ENCODE results near the gene FYN.
A peak's percentile ranks its signal among the peaks of the same experiment; 100 is the strongest.

The FYN gene

DNA sequence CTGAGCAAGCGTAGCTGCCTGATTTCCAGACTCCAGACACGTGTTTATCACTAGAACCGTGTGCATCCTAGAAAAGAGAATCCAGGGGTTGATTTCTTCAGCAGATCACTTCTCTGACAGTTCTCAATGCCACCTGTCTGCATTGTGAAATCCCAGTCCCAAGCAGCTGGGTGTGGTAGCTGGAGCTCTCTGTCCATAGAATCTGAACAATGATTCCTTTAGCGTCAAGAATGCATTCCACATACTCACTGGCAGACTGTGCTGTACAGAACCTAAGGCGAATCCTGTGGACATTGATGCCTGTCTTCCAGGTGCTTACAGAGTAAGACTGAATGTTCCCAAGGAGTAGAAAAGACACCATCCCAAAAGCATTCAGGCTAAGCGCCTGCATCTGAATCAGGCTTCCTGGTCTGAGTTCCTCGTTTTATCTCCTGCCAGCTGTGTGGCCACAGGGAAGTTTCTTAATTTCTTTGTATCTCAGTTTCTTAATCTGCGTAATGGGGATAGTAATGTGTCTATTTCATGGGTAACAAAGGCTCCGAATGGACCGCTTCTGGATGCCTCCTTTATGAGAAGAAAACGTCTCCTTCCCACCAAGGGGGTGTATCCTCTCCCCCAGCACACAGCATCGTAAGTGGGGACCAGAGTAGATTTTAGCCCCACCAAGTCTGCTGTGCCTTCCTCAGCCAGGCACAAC lies 257.2 kb downstream of the FYN start:
- ChIA-PET CTCF (interaction anchor here (0.9 kb wide), 1 partner anchor 357 kb away, joined by 3 read pairs; no protein-coding TSS in a partner anchor), POLR2A (interaction anchor here (1.5 to 1.6 kb wide), 2 partner anchors 11 to 133 kb away, joined by 4 to 5 read pairs; partner anchors contain the start of genes REV3L and TRAF3IP2)
- no peak overlapping the region for H3K27ac ChIP-seq (ENCODE audit: extremely low read depth, low read depth, low read length)
- TF ChIP-seq, protein P1, sequence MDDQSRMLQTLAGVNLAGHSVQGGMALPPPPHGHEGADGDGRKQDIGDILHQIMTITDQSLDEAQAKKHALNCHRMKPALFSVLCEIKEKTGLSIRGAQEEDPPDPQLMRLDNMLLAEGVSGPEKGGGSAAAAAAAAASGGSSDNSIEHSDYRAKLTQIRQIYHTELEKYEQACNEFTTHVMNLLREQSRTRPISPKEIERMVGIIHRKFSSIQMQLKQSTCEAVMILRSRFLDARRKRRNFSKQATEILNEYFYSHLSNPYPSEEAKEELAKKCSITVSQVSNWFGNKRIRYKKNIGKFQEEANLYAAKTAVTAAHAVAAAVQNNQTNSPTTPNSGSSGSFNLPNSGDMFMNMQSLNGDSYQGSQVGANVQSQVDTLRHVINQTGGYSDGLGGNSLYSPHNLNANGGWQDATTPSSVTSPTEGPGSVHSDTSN (CRISPR knock-in tag; IDR thresholded peaks at IDR 0.05), result no peak
- no peaks in the 10 kb centered on the region for H3K36me3 ChIP-seq (ENCODE audit: control insufficient read depth in 2 of 2, insufficient read depth in 1 of 2, low read length in 2 of 2)
- no peaks in the 10 kb centered on the region for H3K4me1 ChIP-seq (ENCODE audit: control insufficient read depth, insufficient read depth, low read length)
- no peak overlapping the region for H3K4me3 ChIP-seq (ENCODE audit: low read depth, low read length)
- H3K9me3 ChIP-seq (ENCODE audit: control insufficient read depth, insufficient read depth, low read depth, low read length), result no peaks in the 10 kb centered on the region

DNA sequence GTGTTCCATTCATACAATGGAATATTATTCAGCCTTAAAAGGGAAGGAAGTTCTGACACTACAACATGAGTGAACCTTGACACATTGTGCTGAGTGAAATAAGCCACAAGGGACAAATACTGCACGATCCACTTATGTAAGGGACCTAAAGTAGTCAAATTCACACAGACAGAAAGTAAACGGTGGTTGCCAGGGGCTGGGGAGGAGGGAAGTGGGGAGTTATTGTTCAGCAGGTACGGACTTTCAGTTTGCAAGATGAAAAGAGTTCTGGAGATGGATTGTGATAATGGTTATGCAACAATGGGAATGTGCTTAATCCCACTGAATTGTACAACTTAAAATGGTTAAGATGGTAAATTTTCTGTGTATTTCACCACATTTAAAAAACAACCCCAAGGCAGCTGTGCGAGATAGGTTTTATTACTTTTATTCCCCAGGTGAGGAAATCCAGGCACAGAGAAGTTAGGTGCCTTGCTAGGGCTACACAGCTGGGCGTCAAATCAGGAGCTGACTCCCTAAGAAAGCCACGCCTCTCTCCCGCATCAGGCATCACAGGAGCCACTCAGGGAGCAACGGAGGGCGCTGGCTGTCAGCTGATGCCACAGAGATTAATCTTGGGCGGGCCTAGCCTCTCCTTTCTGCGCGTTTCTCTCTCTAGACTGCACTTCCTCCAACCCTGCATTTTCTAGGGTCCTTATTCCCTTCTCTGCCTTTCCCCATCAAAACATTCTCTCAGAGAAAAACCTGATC lies 258.2 kb downstream of the FYN start:
- ChIA-PET POLR2A (interaction anchor here (1.3 to 1.6 kb wide), 3 partner anchors 10 to 132 kb away, joined by 4 to 5 read pairs (median 4); partner anchors contain the start of genes REV3L and TRAF3IP2), CTCF (interaction anchor here (0.5 to 0.7 kb wide), 3 partner anchors 94 to 139 kb away, joined by 3 to 4 read pairs (median 4); no protein-coding TSS in a partner anchor)
- no peaks in the 10 kb centered on the region for H3K36me3 ChIP-seq (ENCODE audit: control insufficient read depth in 2 of 2, insufficient read depth in 1 of 2, low read length in 2 of 2)
- H3K9me3 ChIP-seq (ENCODE audit: control insufficient read depth, insufficient read depth, low read depth, low read length), result no peaks in the 10 kb centered on the region
- no peak overlapping the region for H3K27ac ChIP-seq (ENCODE audit: extremely low read depth, low read depth, low read length)
- no peak overlapping the region for H3K4me3 ChIP-seq (ENCODE audit: low read depth, low read length)
- H3K4me1 ChIP-seq (ENCODE audit: control insufficient read depth, insufficient read depth, low read length), result no peaks in the 10 kb centered on the region
- TF ChIP-seq, protein P2, sequence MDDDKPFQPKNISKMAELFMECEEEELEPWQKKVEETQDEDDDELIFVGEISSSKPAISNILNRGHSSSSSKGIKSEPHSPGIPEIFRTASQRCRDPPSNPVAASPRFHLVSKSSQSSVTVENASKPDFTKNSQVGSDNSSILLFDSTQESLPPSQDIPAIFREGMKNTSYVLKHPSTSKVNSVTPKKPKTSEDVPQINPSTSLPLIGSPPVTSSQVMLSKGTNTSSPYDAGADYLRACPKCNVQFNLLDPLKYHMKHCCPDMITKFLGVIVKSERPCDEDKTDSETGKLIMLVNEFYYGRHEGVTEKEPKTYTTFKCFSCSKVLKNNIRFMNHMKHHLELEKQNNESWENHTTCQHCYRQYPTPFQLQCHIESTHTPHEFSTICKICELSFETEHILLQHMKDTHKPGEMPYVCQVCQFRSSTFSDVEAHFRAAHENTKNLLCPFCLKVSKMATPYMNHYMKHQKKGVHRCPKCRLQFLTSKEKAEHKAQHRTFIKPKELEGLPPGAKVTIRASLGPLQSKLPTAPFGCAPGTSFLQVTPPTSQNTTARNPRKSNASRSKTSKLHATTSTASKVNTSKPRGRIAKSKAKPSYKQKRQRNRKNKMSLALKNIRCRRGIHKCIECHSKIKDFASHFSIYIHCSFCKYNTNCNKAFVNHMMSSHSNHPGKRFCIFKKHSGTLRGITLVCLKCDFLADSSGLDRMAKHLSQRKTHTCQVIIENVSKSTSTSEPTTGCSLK (tag by site-specific recombination; IDR thresholded peaks at IDR 0.05), result no peak
- TF ChIP-seq ZNF701 (tag by site-specific recombination; IDR thresholded peaks at IDR 0.05) (no peak), GLI2 (tag by site-specific recombination; IDR thresholded peaks at IDR 0.05; ENCODE audit: borderline replicate concordance, low read depth) (no peak), ZNF473 (tag by site-specific recombination; IDR thresholded peaks at IDR 0.05) (no peak), ZNF521 (tag by site-specific recombination; IDR thresholded peaks at IDR 0.05) (no peak), HOXD13 (CRISPR knock-in tag; IDR thresholded peaks at IDR 0.05; ENCODE audit: borderline replicate concordance) (no peak), ZNF560 (tag by site-specific recombination; IDR thresholded peaks at IDR 0.05; ENCODE audit: borderline replicate concordance) (no peak), ZNF169 (tag by site-specific recombination; IDR thresholded peaks at IDR 0.05) (no peak), ZNF350 (tag by site-specific recombination; IDR thresholded peaks at IDR 0.05) (no peak), ZNF670 (tag by site-specific recombination; IDR thresholded peaks at IDR 0.05; ENCODE audit: low read depth) (no peak), KLF10 (tag by site-specific recombination; IDR thresholded peaks at IDR 0.05) (no peak), ZBTB8A (tag by site-specific recombination; IDR thresholded peaks at IDR 0.05) (peak; percentile 50; the same call in 1 of the 2 replicates), HOXA7 (CRISPR knock-in tag; IDR thresholded peaks at IDR 0.05; ENCODE audit: borderline replicate concordance) (no peak), ZNF138 (tag by site-specific recombination; IDR thresholded peaks at IDR 0.05; ENCODE audit: borderline replicate concordance) (no peak), FEZF1 (tag by site-specific recombination; IDR thresholded peaks at IDR 0.05) (no peak), ZSCAN23 (tag by site-specific recombination; IDR thresholded peaks at IDR 0.05) (no peak), ZNF132 (tag by site-specific recombination; IDR thresholded peaks at IDR 0.05; ENCODE audit: borderline replicate concordance) (no peak), ZNF10 (tag by site-specific recombination; IDR thresholded peaks at IDR 0.05) (no peak), ZNF768 (tag by site-specific recombination; IDR thresholded peaks at IDR 0.05) (0 out of 2 replicates have a peak, but pooled peaks have one; percentile 24), ZFP37 (tag by site-specific recombination; IDR thresholded peaks at IDR 0.05) (no peak), ZNF48 (tag by site-specific recombination; IDR thresholded peaks at IDR 0.05) (no peak)
- TF ChIP-seq, protein P3, sequence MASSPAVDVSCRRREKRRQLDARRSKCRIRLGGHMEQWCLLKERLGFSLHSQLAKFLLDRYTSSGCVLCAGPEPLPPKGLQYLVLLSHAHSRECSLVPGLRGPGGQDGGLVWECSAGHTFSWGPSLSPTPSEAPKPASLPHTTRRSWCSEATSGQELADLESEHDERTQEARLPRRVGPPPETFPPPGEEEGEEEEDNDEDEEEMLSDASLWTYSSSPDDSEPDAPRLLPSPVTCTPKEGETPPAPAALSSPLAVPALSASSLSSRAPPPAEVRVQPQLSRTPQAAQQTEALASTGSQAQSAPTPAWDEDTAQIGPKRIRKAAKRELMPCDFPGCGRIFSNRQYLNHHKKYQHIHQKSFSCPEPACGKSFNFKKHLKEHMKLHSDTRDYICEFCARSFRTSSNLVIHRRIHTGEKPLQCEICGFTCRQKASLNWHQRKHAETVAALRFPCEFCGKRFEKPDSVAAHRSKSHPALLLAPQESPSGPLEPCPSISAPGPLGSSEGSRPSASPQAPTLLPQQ (tag by site-specific recombination; IDR thresholded peaks at IDR 0.05), result no peak
- TF ChIP-seq, protein P4, sequence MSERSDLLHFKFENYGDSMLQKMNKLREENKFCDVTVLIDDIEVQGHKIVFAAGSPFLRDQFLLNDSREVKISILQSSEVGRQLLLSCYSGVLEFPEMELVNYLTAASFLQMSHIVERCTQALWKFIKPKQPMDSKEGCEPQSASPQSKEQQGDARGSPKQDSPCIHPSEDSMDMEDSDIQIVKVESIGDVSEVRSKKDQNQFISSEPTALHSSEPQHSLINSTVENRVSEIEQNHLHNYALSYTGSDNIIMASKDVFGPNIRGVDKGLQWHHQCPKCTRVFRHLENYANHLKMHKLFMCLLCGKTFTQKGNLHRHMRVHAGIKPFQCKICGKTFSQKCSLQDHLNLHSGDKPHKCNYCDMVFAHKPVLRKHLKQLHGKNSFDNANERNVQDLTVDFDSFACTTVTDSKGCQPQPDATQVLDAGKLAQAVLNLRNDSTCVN (tag by site-specific recombination; optimal IDR thresholded peaks at IDR 0.05), result no peak
- TF ChIP-seq, protein P5, sequence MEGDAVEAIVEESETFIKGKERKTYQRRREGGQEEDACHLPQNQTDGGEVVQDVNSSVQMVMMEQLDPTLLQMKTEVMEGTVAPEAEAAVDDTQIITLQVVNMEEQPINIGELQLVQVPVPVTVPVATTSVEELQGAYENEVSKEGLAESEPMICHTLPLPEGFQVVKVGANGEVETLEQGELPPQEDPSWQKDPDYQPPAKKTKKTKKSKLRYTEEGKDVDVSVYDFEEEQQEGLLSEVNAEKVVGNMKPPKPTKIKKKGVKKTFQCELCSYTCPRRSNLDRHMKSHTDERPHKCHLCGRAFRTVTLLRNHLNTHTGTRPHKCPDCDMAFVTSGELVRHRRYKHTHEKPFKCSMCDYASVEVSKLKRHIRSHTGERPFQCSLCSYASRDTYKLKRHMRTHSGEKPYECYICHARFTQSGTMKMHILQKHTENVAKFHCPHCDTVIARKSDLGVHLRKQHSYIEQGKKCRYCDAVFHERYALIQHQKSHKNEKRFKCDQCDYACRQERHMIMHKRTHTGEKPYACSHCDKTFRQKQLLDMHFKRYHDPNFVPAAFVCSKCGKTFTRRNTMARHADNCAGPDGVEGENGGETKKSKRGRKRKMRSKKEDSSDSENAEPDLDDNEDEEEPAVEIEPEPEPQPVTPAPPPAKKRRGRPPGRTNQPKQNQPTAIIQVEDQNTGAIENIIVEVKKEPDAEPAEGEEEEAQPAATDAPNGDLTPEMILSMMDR (tag by site-specific recombination; IDR thresholded peaks at IDR 0.05), result no peak

Data from HEK293 (cell line).